ENCODE results near the gene KCNK5.

- TF ChIP-seq CTCF (IDR thresholded peaks at IDR 0.05) (no peak), ZFX (IDR thresholded peaks at IDR 0.05; ENCODE audit: borderline replicate concordance) (no peak)
These were observed 7.5 kb upstream of the KCNK5 start for GRCh38 chr6:39236742-39237141.
